Lower leg skin (tissue), 3 donors: Measurements from ENCODE around the gene PLCH1.

Source experiments
- CTCF ChIP-seq, 3 donors: fragments of 450-650 bp; IDR thresholded peaks; one replicate each; pipeline ENCODE4 v1.5.1; 2016; ENCODE audit warnings: antibody characterized with exemption in 3 of 3, mild to moderate bottlenecking in 3 of 3, moderate library complexity in 2 of 3
- POLR2A ChIP-seq, 2 donors: fragments of 450-650 bp; IDR thresholded peaks; one replicate each; pipeline ENCODE4 v1.6.1; 2016 to 2017; ENCODE audit warnings: antibody characterized with exemption in 2 of 2, mild to moderate bottlenecking in 1 of 2, moderate library complexity in 1 of 2

- TF ChIP-seq CTCF (IDR thresholded peaks at IDR 0.05) (no peak), POLR2A (IDR thresholded peaks at IDR 0.05) (no peak)
Measured at GRCh38 chr3:155742349-155742965, 2.4 kb downstream of the PLCH1 start.
